Measurements from ENCODE around the gene SPTA1.

Gene SPTA1

GRCh38 chr1:158686111-158687009, at the start of gene SPTA1:
TSS of gene SPTA1 (minus strand) at chr1:158686715. CDS start at chr1:158686517, 198 bp downstream.
- H3K4me3 ChIP-seq (ENCODE audit: low read length), result no peak within 1 kb of the TSS
- no peaks in the 10 kb centered on the region for H3K4me1 ChIP-seq (ENCODE audit: control insufficient read depth, low read depth, low read length)
- no peaks in the 10 kb centered on the region for H3K36me3 ChIP-seq (ENCODE audit: control insufficient read depth, low read depth, low read length)
- H3K27ac ChIP-seq (ENCODE audit: low read length), result no peak within 1 kb of the TSS
- H3K9me3 ChIP-seq (ENCODE audit: control insufficient read depth, low read depth, low read length), result no peaks in the 10 kb centered on the region
- no peak within 1 kb of the TSS for H3K9ac ChIP-seq (ENCODE audit: low read length)
- H3K27me3 ChIP-seq (ENCODE audit: control insufficient read depth, insufficient read depth, low read length), result no peaks in the 10 kb centered on the region

GRCh38 chr1:158735848-158736247, 49.3 kb upstream of the SPTA1 start:
- Histone ChIP-seq H3K27me3 (ENCODE audit: control insufficient read depth, insufficient read depth, low read length) (no peaks in the 10 kb centered on the region), H3K4me3 (ENCODE audit: low read length) (no peak overlapping the region), H3K27ac (ENCODE audit: low read length) (no peak overlapping the region), H3K4me1 (ENCODE audit: control insufficient read depth, low read depth, low read length) (no peaks in the 10 kb centered on the region), H3K9me3 (ENCODE audit: control insufficient read depth, low read depth, low read length) (no peaks in the 10 kb centered on the region), H3K36me3 (ENCODE audit: control insufficient read depth, low read depth, low read length) (no peaks in the 10 kb centered on the region), H3K9ac (ENCODE audit: low read length) (no peak overlapping the region)

GRCh38 chr1:158732524-158732923, 46.0 kb upstream of the SPTA1 start:
- Histone ChIP-seq H3K27ac (ENCODE audit: low read length) (no peak overlapping the region), H3K9me3 (ENCODE audit: control insufficient read depth, low read depth, low read length) (no peaks in the 10 kb centered on the region), H3K9ac (ENCODE audit: low read length) (no peak overlapping the region), H3K4me3 (ENCODE audit: low read length) (no peak overlapping the region), H3K4me1 (ENCODE audit: control insufficient read depth, low read depth, low read length) (no peaks in the 10 kb centered on the region), H3K36me3 (ENCODE audit: control insufficient read depth, low read depth, low read length) (no peaks in the 10 kb centered on the region), H3K27me3 (ENCODE audit: control insufficient read depth, insufficient read depth, low read length) (no peaks in the 10 kb centered on the region)

GRCh38 chr1:158731707-158732106, 45.2 kb upstream of the SPTA1 start:
- Histone ChIP-seq H3K4me3 (ENCODE audit: low read length) (no peak overlapping the region), H3K4me1 (ENCODE audit: control insufficient read depth, low read depth, low read length) (no peaks in the 10 kb centered on the region), H3K9ac (ENCODE audit: low read length) (no peak overlapping the region), H3K27me3 (ENCODE audit: control insufficient read depth, insufficient read depth, low read length) (no peaks in the 10 kb centered on the region), H3K36me3 (ENCODE audit: control insufficient read depth, low read depth, low read length) (no peaks in the 10 kb centered on the region), H3K9me3 (ENCODE audit: control insufficient read depth, low read depth, low read length) (no peaks in the 10 kb centered on the region), H3K27ac (ENCODE audit: low read length) (no peak overlapping the region)

GRCh38 chr1:158730453-158730852, 43.9 kb upstream of the SPTA1 start:
- H3K4me3 ChIP-seq (ENCODE audit: low read length), result no peak overlapping the region
- no peak overlapping the region for H3K27ac ChIP-seq (ENCODE audit: low read length)
- no peaks in the 10 kb centered on the region for H3K36me3 ChIP-seq (ENCODE audit: control insufficient read depth, low read depth, low read length)
- no peak overlapping the region for H3K9ac ChIP-seq (ENCODE audit: low read length)
- no peaks in the 10 kb centered on the region for H3K27me3 ChIP-seq (ENCODE audit: control insufficient read depth, insufficient read depth, low read length)
- no peaks in the 10 kb centered on the region for H3K9me3 ChIP-seq (ENCODE audit: control insufficient read depth, low read depth, low read length)
- H3K4me1 ChIP-seq (ENCODE audit: control insufficient read depth, low read depth, low read length), result no peaks in the 10 kb centered on the region

GRCh38 chr1:158728510-158729225, 42.2 kb upstream of the SPTA1 start:
- Histone ChIP-seq H3K4me1 (ENCODE audit: control insufficient read depth, low read depth, low read length) (no peaks in the 10 kb centered on the region), H3K27ac (ENCODE audit: low read length) (no peak overlapping the region), H3K9me3 (ENCODE audit: control insufficient read depth, low read depth, low read length) (no peaks in the 10 kb centered on the region), H3K4me3 (ENCODE audit: low read length) (no peak overlapping the region), H3K9ac (ENCODE audit: low read length) (no peak overlapping the region), H3K36me3 (ENCODE audit: control insufficient read depth, low read depth, low read length) (no peaks in the 10 kb centered on the region), H3K27me3 (ENCODE audit: control insufficient read depth, insufficient read depth, low read length) (no peaks in the 10 kb centered on the region)

- Histone ChIP-seq H3K27ac (ENCODE audit: low read length) (no peak overlapping the region), H3K4me1 (ENCODE audit: control insufficient read depth, low read depth, low read length) (no peaks in the 10 kb centered on the region), H3K27me3 (ENCODE audit: control insufficient read depth, insufficient read depth, low read length) (no peaks in the 10 kb centered on the region), H3K9me3 (ENCODE audit: control insufficient read depth, low read depth, low read length) (no peaks in the 10 kb centered on the region), H3K36me3 (ENCODE audit: control insufficient read depth, low read depth, low read length) (no peaks in the 10 kb centered on the region), H3K4me3 (ENCODE audit: low read length) (no peak overlapping the region), H3K9ac (ENCODE audit: low read length) (no peak overlapping the region)
Observed at GRCh38 chr1:158724442-158724841, 37.9 kb upstream of the SPTA1 start.

GRCh38 chr1:158720620-158721019, 34.1 kb upstream of the SPTA1 start, which contains the start of gene OR6K3:
TSS of gene OR6K3 (minus strand) at chr1:158720720. CDS start at chr1:158718115, 2,605 bp downstream.
- H3K36me3 ChIP-seq (ENCODE audit: control insufficient read depth, low read depth, low read length), result no peaks in the 10 kb centered on the region
- no peaks in the 10 kb centered on the region for H3K9me3 ChIP-seq (ENCODE audit: control insufficient read depth, low read depth, low read length)
- no peak within 1 kb of the TSS for H3K4me3 ChIP-seq (ENCODE audit: low read length)
- H3K4me1 ChIP-seq (ENCODE audit: control insufficient read depth, low read depth, low read length), result no peaks in the 10 kb centered on the region
- no peaks in the 10 kb centered on the region for H3K27me3 ChIP-seq (ENCODE audit: control insufficient read depth, insufficient read depth, low read length)
- no peak within 1 kb of the TSS for H3K9ac ChIP-seq (ENCODE audit: low read length)
- H3K27ac ChIP-seq (ENCODE audit: low read length), result no peak within 1 kb of the TSS

GRCh38 chr1:158719664-158720063, 33.1 kb upstream of the SPTA1 start:
- H3K27me3 ChIP-seq (ENCODE audit: control insufficient read depth, insufficient read depth, low read length), result no peaks in the 10 kb centered on the region
- no peak overlapping the region for H3K4me3 ChIP-seq (ENCODE audit: low read length)
- no peak overlapping the region for H3K9ac ChIP-seq (ENCODE audit: low read length)
- no peak overlapping the region for H3K27ac ChIP-seq (ENCODE audit: low read length)
- no peaks in the 10 kb centered on the region for H3K9me3 ChIP-seq (ENCODE audit: control insufficient read depth, low read depth, low read length)
- H3K4me1 ChIP-seq (ENCODE audit: control insufficient read depth, low read depth, low read length), result no peaks in the 10 kb centered on the region
- no peaks in the 10 kb centered on the region for H3K36me3 ChIP-seq (ENCODE audit: control insufficient read depth, low read depth, low read length)

- no peaks in the 10 kb centered on the region for H3K36me3 ChIP-seq (ENCODE audit: control insufficient read depth, low read depth, low read length)
- H3K4me3 ChIP-seq (ENCODE audit: low read length), result no peak overlapping the region
- no peaks in the 10 kb centered on the region for H3K27me3 ChIP-seq (ENCODE audit: control insufficient read depth, insufficient read depth, low read length)
- no peaks in the 10 kb centered on the region for H3K9me3 ChIP-seq (ENCODE audit: control insufficient read depth, low read depth, low read length)
- no peaks in the 10 kb centered on the region for H3K4me1 ChIP-seq (ENCODE audit: control insufficient read depth, low read depth, low read length)
- no peak overlapping the region for H3K27ac ChIP-seq (ENCODE audit: low read length)
- H3K9ac ChIP-seq (ENCODE audit: low read length), result no peak overlapping the region
Observed at GRCh38 chr1:158717344-158717743, 30.8 kb upstream of the SPTA1 start.

GRCh38 chr1:158716335-158716734, 29.8 kb upstream of the SPTA1 start:
- no peaks in the 10 kb centered on the region for H3K27me3 ChIP-seq (ENCODE audit: control insufficient read depth, insufficient read depth, low read length)
- no peaks in the 10 kb centered on the region for H3K9me3 ChIP-seq (ENCODE audit: control insufficient read depth, low read depth, low read length)
- H3K27ac ChIP-seq (ENCODE audit: low read length), result no peak overlapping the region
- H3K4me3 ChIP-seq (ENCODE audit: low read length), result no peak overlapping the region
- no peaks in the 10 kb centered on the region for H3K36me3 ChIP-seq (ENCODE audit: control insufficient read depth, low read depth, low read length)
- no peaks in the 10 kb centered on the region for H3K4me1 ChIP-seq (ENCODE audit: control insufficient read depth, low read depth, low read length)
- no peak overlapping the region for H3K9ac ChIP-seq (ENCODE audit: low read length)

All from iPS-18a (cell line).